Fibroblast of villous mesenchyme (primary cell): ENCODE results near the gene PTPRA. TPM values are rescaled to one million over a fixed set of nuclear protein-coding genes. Genes with fewer than 3 reads are reported as not detected.
"Not testable (repeated sequence)": the region's sequence is repeated elsewhere in the genome, so short reads cannot be mapped to it uniquely, and the experiment has no call there.

Source experiments
- DNase-seq: peaks from one replicate; pipeline ENCODE4 v3.0.0-alpha.2; 2010; ENCODE audit warnings: low read depth
- H3K4me3 ChIP-seq: 2 replicates; pipeline ENCODE4 v1.5.1; 2011; ENCODE audit warnings: low read depth, mild to moderate bottlenecking, low read length
- CTCF ChIP-seq: IDR thresholded peaks from 2 replicates; pipeline ENCODE4 v1.5.1; 2012; ENCODE audit warnings: low read depth, mild to moderate bottlenecking, low read length; ENCODE audit not compliant: insufficient read depth
- total RNA-seq: library from RNA; depleted of rRNA; stranded (reverse); fragments of >200 nt; gene quantifications from 2 replicates; pipeline ENCODE4 v1.2.3, GENCODE V29; 2012

Gene PTPRA
- total RNA-seq, 1 donor, result 41.5 TPM

- no peak overlapping the region for H3K4me3 ChIP-seq
- no peak for TF ChIP-seq CTCF
- DNase-seq, result no peak
Measured at GRCh38 chr20:3047486-3048419, 174.5 kb downstream of the PTPRA start.

GRCh38 chr20:3051385-3052019 lies 178.2 kb downstream of the PTPRA start:
- no peak for TF ChIP-seq CTCF
- H3K4me3 ChIP-seq, result no peak overlapping the region
- DNase-seq, result no peak

GRCh38 chr20:3059489-3059888 lies 186.2 kb downstream of the PTPRA start:
- H3K4me3 ChIP-seq, result no peak overlapping the region

GRCh38 chr20:3064119-3064518 lies 190.8 kb downstream of the PTPRA start:
- DNase-seq, H3K4me3 ChIP-seq: not testable (repeated sequence)

More at GRCh38 chr20:3059489-3059888, 186.2 kb downstream of the PTPRA start:
- DNase-seq, result no peak
- TF ChIP-seq CTCF, result no peak

GRCh38 chr20:3067139-3068014 lies 194.1 kb downstream of the PTPRA start:
- no peak for TF ChIP-seq CTCF
- no peak overlapping the region for H3K4me3 ChIP-seq
- peak; percentile 72 for DNase-seq

- no peak overlapping the region for H3K4me3 ChIP-seq
- DNase-seq, result peak; percentile 17
- no peak for TF ChIP-seq CTCF
Measured at GRCh38 chr20:3068075-3068474, 194.8 kb downstream of the PTPRA start.
